ENCODE measurements around the gene AGTR1.
"Not testable (repeated sequence)": the region's sequence is repeated elsewhere in the genome, so short reads cannot be mapped to it uniquely, and the experiment has no call there.

Gene AGTR1

DNA sequence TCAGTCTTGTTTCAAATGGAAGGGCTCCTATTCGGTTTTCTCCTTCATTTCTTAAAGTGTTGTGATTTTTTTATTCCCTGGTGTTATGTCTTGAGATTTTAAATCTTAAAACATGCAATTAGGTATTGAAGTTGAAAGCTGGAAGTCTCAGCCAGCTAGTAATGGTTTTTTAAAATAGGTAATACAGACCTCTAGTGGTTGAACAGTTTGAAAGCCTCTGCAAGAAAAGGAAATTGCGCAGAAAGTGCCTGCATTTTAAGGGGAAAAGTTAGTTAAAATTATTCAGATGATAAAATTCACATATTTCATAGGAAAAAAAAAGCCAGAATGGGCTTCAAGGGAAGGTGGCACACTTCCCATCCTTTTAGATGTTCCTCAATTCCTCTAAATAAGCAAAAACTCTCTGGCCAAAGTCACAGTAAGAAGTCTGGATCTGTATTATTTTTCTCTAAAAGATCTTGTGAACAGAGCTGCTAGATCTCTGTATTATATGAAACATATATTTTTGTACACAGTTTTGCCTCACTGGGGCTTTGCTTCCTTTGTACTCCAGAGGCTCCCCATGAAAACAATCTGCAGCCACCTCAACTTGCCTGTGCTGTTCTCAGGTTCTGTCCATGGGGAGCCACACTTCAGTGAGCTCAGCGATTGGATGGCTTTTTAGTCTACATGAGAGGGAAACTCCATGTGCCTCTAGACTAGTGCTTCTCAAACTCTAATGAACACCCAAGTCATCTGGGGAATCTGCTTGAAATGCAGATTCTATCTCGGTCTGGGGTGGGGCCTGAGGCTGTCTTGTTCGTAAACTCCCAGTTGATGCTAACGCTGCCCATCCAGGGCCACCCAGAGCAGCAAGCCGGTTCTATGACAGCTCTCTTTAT, 21.5 kb downstream of the AGTR1 start:
- no peak for DNase-seq

- no peak for DNase-seq
These were observed 23.2 kb downstream of the AGTR1 start for GRCh38 chr3:148720873-148721272.

DNA sequence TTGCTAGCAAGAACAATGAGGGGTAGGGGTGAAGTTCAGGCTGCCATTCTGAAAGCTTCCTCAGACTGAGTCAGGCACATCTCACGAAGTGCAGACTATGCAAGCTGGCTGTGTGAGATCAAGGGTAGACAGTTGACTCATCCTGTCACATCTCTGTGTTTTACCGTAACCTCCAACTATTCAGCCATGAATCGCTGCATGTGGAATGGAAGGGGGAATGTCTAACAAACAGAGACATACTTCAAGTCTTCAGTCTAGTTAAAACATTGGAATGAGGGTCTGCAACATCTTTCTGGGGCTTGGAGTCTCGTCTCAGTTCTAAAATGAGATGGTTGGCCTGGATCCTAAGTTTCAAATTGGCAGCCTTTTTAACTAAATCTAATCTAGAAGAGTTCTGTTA, 25.9 kb downstream of the AGTR1 start:
- DNase-seq: no peak

DNA sequence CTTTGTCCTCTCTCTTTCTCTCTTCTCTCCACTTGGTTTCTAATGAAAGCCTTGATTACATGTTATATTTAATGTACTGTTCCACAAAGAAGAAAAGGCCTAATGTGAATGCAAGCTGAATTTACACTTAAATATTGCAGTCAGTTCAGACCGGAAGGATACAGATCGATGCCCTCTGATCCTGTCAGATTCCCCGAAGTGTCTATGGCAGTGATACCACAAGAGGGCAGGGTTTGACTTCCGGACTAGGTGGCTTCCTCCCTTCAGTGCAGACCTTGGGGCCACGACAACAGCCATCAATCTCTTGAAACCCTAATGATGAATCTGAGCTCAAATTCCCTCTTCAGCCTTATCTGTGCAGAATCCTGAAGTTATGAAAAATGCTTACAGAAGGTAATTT, 29.5 kb downstream of the AGTR1 start:
- peak; percentile 0 to 49 for DNase-seq

- no peak for DNase-seq
These were observed 31.1 kb downstream of the AGTR1 start for GRCh38 chr3:148728753-148729152.

- no peak for DNase-seq
These were observed 31.9 kb downstream of the AGTR1 start for GRCh38 chr3:148729476-148730055.

- DNase-seq: no peak
These were observed 33.0 kb downstream of the AGTR1 start for GRCh38 chr3:148730676-148731075.

GRCh38 chr3:148735597-148735996, 37.9 kb downstream of the AGTR1 start:
- no peak for DNase-seq

- no peak for DNase-seq
These were observed 38.4 kb downstream of the AGTR1 start for GRCh38 chr3:148736086-148736485.

DNA sequence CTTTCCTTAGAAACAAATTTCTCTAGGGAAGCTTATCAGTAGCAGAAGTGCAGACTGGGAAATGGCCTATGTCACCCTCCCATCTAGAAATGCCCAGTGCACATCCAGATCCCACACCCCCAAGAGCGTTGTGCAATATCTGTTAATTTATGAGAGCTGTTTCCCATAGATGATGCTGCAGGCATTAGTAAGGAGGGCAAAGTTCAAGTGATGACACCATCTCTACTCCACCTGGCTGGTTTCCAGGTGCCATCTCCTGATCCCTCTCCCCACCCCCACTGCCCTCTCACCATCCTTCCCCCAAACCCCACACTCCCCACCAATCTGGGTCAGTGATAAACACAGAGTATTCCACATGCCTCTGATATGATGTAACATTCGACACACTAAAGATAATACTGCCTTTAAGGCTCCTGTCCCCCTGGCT, 39.4 kb downstream of the AGTR1 start:
- DNase-seq: no peak

GRCh38 chr3:148739720-148740119, 42.0 kb downstream of the AGTR1 start:
- DNase-seq: no peak

DNA sequence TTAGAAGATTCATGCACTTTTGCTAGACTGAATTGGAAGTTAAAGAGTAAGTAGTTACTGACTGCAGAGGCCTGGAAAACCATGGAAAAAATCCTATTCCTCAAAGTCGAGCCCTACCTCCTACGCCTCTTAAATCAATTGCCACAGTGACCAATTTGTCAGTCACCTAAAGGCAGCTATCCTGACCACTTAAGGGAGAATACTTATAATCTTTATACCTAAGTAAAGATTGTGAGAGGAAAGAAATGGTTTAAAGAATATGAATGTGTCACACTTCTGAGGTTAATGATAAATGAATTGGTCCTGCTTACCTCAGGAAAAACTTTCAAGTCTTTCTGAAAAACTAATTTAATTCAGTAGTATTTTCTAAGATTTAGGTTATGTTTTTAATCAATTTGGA, 42.6 kb downstream of the AGTR1 start:
- DNase-seq: no peak

GRCh38 chr3:148741219-148741618, 43.5 kb downstream of the AGTR1 start:
- DNase-seq: no peak

DNA sequence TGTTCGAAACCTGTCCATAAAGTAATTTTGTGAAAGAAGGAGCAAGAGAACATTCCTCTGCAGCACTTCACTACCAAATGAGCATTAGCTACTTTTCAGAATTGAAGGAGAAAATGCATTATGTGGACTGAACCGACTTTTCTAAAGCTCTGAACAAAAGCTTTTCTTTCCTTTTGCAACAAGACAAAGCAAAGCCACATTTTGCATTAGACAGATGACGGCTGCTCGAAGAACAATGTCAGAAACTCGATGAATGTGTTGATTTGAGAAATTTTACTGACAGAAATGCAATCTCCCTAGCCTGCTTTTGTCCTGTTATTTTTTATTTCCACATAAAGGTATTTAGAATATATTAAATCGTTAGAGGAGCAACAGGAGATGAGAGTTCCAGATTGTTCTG, 44.4 kb downstream of the AGTR1 start:
- no peak for DNase-seq

GRCh38 chr3:148746053-148746452, 48.4 kb downstream of the AGTR1 start:
- no peak for DNase-seq

GRCh38 chr3:148748283-148748682, 50.6 kb downstream of the AGTR1 start:
- no peak for DNase-seq

DNA sequence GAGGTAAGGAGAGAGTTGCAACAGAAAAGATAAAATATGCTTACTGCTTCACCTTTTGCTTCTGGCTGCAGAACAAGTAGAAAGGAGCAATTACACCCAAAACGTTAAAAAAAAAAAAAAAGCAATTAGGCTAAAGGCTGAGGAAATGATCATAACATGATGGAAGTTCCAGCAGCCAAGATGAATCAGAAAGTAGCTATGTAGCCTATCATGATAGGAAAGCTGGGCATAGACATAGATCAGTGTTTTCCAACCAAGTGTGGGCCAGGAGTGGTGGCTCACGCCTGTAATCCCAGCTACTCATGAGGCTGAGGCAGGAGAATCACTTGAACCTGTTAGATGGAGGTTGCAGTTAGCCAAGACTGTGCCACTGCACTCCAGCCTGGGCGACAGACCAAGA, 52.6 kb downstream of the AGTR1 start:
- no peak for DNase-seq

- DNase-seq: no peak
These were observed 53.8 kb downstream of the AGTR1 start for GRCh38 chr3:148751461-148751860.

GRCh38 chr3:148753385-148753784, 55.7 kb downstream of the AGTR1 start:
- DNase-seq: not testable (repeated sequence)

DNA sequence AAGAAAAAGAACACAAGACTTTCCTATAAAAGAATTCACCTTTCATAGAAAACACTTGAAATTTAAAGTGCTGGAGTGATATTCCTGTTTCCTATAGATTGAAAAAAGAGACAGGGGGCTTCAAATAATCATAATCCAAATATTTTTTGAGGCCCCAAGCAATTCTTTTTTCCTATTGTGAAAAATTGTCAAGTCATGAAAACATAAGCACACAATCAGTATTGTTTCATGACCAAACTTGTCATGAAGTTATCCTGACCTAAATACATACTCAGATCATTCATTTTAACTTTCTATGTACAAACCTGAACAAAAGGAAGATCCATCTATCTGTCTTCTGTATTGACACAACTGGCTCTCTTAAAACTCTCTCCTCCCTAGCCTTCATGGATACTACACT, 57.9 kb downstream of the AGTR1 start:
- DNase-seq: no peak

DNA sequence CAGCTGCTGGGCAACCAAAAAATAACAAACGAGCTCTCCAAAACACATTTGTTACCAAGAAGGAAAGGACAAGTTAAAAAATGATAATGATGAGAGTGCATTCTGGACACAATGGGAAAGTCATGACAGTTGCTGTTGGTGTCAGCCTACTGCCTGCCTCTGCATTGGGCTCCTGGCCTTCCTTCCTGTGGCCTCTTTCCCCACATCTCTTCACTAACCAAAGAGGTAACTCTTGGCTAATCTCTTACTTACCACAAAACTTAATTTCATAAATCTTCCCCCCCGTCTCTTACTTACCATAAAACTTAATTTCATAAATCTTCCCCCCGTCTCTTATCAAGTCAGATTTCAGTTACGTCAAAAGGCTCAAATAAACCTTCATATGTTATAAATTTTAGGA, 58.6 kb downstream of the AGTR1 start:
- DNase-seq: no peak

DNA sequence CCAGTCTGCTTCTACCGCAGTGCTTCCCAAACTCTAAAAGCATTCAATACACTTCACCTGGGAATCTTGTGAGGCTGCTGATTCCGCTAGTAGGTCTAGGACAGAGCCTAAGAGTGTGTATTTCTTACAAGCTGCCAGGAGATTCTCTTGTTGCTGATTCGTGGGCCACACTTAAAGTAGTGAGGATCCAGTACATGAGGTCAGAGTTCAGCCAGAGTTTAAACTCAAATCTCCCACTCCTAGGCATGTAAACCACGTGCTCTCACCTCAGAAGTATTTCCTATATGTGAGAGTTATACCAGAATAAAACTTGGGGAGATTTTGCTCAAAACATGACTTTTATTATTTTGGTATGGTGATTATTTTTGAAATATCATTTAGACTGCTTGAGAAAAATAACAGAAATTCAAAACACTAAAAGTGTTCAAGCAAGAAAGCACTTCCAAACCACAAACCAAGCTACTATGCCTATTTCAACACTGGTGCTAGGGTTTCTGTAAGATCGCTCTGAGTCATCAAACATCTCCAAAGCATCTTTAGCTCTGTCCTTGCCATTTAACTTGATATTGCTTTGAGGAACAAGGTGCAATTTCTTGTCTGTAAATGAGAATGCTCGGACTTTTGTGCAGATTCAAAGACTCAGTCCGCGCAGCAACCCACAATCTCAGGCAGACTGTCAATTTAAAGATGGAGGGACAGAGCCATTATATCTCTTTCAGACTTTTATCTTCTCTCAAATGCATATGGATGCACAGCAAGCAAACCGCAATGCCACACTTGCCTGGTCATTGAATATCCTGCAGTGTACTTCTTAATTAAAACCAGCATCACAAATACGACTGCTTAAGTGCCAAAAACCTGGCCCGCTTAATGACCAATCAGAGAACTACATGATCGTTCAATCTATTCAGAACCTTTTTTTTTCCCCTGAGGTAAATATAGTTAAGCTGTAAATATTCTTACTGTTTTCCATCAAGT, 59.8 kb downstream of the AGTR1 start:
- no peak for DNase-seq

DNA sequence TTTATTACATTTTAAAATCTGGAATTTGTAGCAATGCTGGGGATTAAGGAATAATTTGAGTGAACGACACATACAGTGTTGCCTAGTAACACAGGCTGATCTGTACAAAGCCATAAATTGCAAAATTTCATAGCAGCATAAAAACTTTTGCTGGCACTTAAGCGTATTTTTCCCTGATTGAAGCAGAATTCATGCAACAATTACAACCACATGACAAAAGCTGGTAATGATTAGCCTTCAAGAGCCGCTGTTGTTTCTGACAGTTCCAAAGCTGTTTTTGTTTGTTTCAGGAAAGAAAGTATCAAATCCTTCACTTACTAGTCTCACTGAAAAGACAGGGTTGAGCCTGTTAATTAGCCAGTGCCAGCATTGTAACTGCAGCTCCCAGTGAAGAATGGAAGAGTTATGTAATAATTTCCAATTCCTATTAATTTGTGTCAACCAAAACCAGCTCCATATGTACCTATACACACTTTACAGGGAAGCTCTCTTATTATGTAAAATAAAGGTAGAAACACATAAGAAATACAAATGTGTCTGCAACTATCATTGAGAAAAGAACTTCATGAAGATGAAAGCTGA, 60.7 kb downstream of the AGTR1 start:
- no peak for DNase-seq

All from NCI-H1930 (cell line).